DOHH2 (cell line): ENCODE measurements around the gene PYDC2.

Experiments used
- EZH2phosphoT487 ChIP-seq: fragments of 200-600 bp; sonication (generic); IDR thresholded peaks from 2 replicates; pipeline ENCODE4 v1.6.1; 2017; ENCODE audit warnings: borderline replicate concordance, mild to moderate bottlenecking, antibody characterized with exemption, low read length, moderate library complexity, mixed read lengths
- TF ChIP-seq, protein P1 (sequence below): fragments of 200-600 bp; sonication (generic); IDR thresholded peaks from one replicate; pipeline ENCODE4 v1.5.1; 2014; ENCODE audit warnings: antibody characterized with exemption, mild to moderate bottlenecking, low read depth, low read length; ENCODE audit not compliant: poor library complexity, severe bottlenecking

DNA sequence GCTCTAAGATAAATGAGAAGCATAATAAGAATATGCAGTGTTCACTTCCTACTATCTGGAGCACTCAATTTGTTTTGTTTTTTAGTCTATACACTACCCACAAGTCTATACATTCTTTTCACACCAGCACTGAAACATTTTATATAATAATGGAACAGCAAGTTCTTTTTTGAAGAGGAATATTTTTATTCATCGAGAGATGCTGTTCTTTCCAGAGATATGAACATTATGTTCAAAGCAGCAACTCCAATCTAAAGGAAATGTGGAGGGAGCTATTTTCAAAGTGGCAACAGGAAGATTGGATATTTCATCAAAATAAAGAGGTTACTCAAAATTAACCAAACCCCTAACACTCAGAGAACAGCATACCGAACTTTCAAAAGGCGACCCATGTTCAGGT lies 16.4 kb upstream of the PYDC2 start:
- TF ChIP-seq, protein P1, sequence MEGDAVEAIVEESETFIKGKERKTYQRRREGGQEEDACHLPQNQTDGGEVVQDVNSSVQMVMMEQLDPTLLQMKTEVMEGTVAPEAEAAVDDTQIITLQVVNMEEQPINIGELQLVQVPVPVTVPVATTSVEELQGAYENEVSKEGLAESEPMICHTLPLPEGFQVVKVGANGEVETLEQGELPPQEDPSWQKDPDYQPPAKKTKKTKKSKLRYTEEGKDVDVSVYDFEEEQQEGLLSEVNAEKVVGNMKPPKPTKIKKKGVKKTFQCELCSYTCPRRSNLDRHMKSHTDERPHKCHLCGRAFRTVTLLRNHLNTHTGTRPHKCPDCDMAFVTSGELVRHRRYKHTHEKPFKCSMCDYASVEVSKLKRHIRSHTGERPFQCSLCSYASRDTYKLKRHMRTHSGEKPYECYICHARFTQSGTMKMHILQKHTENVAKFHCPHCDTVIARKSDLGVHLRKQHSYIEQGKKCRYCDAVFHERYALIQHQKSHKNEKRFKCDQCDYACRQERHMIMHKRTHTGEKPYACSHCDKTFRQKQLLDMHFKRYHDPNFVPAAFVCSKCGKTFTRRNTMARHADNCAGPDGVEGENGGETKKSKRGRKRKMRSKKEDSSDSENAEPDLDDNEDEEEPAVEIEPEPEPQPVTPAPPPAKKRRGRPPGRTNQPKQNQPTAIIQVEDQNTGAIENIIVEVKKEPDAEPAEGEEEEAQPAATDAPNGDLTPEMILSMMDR, result no peak
- no peak for TF ChIP-seq EZH2phosphoT487
